NT2/D1 (cell line): Measurements from ENCODE around the gene INF2.
A peak's percentile ranks its signal among the peaks of the same experiment; 100 is the strongest.
"Not testable (repeated sequence)": the region's sequence is repeated elsewhere in the genome, so short reads cannot be mapped to it uniquely, and the experiment has no call there.

Experiments
- DNase-seq: peaks from one replicate; pipeline ENCODE4 v3.0.0-alpha.2; 2011; ENCODE audit warnings: low read depth, low spot score
- H3K27me3 ChIP-seq: 2 replicates; pipeline ENCODE4 v1.6.0; 2011; ENCODE audit warnings: mild to moderate bottlenecking; ENCODE audit not compliant: insufficient read length, insufficient read depth
- H3K36me3 ChIP-seq: 2 replicates; pipeline ENCODE4 v1.6.1; 2011; ENCODE audit warnings: mild to moderate bottlenecking, low read length, mixed read lengths; ENCODE audit not compliant: insufficient read depth, insufficient read length
- H3K4me1 ChIP-seq: 2 replicates; pipeline ENCODE4 v1.5.1; 2011; ENCODE audit not compliant: insufficient read depth, insufficient read length
- H3K4me3 ChIP-seq: 2 replicates; pipeline ENCODE4 v1.5.1; 2011; ENCODE audit warnings: low read depth; ENCODE audit not compliant: insufficient read length
- H3K9ac ChIP-seq: 2 replicates; pipeline ENCODE4 v1.6.0; 2011; ENCODE audit warnings: low read depth; ENCODE audit not compliant: insufficient read length
- H3K9me3 ChIP-seq: 2 replicates; pipeline ENCODE4 v1.5.1; 2011; ENCODE audit warnings: mild to moderate bottlenecking, low read length; ENCODE audit not compliant: insufficient read depth
- SUZ12 ChIP-seq: IDR thresholded peaks from 2 replicates; pipeline ENCODE4 v1.6.1; 2011; ENCODE audit not compliant: insufficient read length, insufficient read depth; ENCODE audit errors: extremely low read depth
- YY1 ChIP-seq: IDR thresholded peaks from 2 replicates; pipeline ENCODE4 v1.6.1; 2011; ENCODE audit not compliant: insufficient read length, insufficient read depth
- ZNF274 ChIP-seq: IDR thresholded peaks from 2 replicates; pipeline ENCODE4 v1.6.1; 2011; ENCODE audit warnings: mild to moderate bottlenecking, low read depth, low read length

INF2 gene

DNA sequence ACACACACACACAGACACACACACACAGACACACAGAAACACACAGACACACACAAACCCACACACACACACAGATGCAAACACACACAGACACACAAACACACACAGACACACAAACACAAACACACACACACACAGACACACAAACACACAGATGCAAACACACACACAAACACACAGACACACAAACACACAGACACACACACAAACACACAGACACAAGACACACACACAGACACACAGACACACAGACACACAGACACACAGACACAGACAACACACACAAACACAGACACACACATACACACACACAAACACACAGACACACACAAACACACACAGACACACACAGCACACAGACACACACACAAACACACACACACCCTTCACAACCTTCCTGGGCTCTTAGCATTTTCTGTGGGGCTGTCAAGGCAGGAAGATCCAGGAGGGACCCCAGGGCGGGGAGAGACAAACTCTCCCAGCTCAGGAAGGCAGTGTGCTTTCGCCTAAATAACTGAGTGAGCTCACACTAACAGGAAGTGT is 24.2 kb upstream of the INF2 start:
- no peak for TF ChIP-seq SUZ12
- TF ChIP-seq ZNF274, result no peak
- TF ChIP-seq YY1, result no peak
- Histone ChIP-seq H3K4me1 (peaks cover 9% of the 10 kb centered on the region), H3K27me3 (no peaks in the 10 kb centered on the region), H3K9ac (peak overlapping the region; percentile 53), H3K4me3 (no peak overlapping the region), H3K9me3 (peaks cover 7% of the 10 kb centered on the region; the same call in 1 of the 2 replicates), H3K36me3 (no peaks in the 10 kb centered on the region)
- DNase-seq, result no peak

DNA sequence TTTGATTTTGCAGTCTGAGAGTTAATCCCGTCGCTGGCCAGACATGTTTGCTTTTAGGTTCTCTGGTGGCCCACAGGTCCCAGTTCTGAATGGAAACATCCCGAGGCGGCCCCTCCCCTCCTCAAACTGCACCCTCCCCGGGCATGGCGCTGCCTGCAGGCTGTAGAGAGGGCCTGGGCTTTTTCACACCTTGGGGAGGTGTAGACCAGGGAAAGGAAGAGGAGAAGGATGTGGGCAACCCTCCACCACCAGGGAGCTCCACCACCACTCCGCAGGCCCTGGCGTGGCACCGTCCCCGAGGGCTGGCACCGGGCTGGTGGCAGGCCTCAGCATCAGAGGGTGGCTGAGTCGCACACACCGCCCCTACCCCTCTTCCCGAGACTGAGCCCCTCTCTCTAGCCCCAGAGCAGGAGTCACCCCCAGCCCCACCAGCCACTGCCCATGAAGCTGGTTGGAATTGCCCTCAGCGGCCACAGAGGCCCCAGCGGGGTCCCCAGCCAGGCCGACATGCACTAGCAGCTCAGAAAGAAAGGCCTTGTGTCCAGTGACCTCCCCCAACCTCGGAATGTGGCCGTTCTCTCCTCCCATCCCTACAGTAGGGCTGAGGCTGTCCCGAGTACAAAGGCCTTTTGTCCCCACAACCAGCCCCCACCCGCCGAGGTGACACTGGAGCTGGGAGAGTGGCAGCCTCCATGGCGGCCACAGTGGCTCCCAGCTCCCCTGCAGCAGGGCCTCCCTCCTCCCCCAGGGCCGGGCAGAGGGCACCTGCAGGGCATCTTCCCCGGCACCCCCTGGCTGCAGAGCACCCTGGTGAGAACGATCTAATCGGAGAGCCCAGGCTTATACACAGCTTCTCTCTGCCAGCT is 23.5 kb upstream of the INF2 start:
- H3K4me1 ChIP-seq, result peaks cover 9% of the 10 kb centered on the region
- H3K36me3 ChIP-seq, result no peaks in the 10 kb centered on the region
- DNase-seq, result no peak
- H3K9me3 ChIP-seq, result peaks cover 7% of the 10 kb centered on the region; the same call in 1 of the 2 replicates
- no peaks in the 10 kb centered on the region for H3K27me3 ChIP-seq
- no peak overlapping the region for H3K4me3 ChIP-seq
- peak overlapping the region; percentile 56 for H3K9ac ChIP-seq
- TF ChIP-seq SUZ12 (no peak), ZNF274 (no peak), YY1 (no peak)

DNA sequence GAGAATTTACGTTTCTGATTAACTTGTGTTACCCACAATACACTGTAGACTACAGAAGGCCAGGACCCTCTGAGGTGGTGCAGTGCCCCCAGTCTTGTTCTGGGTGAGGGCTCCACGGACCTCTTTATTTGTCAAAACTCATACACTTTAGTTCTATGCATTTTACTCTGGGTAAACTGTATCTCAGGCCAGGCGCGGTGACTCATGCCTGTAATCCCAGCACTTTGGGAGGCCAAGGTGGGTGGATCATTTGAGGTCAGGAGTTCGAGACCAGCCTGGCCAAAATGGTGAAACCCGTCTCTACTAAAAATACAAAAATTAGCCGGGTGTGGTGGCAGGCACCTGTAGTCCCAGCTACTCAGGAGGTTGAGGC is 22.9 kb upstream of the INF2 start:
- not testable (repeated sequence) for H3K9me3 ChIP-seq, H3K4me1 ChIP-seq, H3K36me3 ChIP-seq, H3K27me3 ChIP-seq, H3K4me3 ChIP-seq, DNase-seq
- H3K9ac ChIP-seq, result peak overlapping the region; percentile 56

DNA sequence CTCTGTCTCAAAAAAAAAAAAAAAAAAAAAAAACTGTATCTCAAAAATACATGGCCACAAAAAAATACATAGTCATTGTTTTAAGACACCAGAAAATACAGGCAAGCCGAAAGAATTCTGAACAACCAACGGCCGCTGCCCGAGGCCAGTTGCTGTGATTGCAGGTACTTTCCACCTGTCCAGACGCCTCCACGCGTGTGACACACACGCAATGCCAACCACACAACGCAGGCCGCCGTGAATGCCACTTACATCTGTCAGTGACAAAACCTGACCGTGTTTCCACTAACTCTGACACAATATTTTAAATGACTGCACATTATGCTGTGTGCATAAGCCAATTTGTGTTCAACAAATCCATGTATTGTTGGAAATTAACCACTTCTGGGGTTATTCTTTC is 22.4 kb upstream of the INF2 start:
- no peak overlapping the region for H3K9ac ChIP-seq
- TF ChIP-seq YY1, result no peak
- no peak for TF ChIP-seq ZNF274
- TF ChIP-seq SUZ12, result no peak

DNA sequence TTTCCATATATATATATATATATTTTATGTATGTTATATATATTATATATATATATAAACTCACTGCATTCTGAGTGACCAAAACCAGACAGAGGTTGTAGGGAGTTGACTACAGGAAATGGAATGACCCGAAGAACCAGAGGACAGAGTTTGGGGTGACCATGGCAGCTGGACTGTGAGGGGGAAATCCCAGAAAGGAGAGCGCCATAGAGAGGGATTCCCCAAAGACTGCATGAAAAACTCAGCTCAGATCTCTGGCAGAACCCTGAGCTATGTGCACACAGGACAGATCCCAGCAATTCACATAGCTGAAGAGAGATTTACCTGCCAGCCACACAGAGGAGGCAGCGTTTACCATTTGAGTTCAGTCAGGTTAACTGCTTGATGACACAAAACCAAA is 19.7 kb upstream of the INF2 start:
- H3K9ac ChIP-seq, result no peak overlapping the region
- no peak overlapping the region for H3K4me3 ChIP-seq
- TF ChIP-seq SUZ12 (no peak), YY1 (no peak), ZNF274 (no peak)
- DNase-seq, result no peak
- H3K36me3 ChIP-seq, result no peaks in the 10 kb centered on the region
- peaks cover 11% of the 10 kb centered on the region for H3K4me1 ChIP-seq
- H3K27me3 ChIP-seq, result no peaks in the 10 kb centered on the region
- H3K9me3 ChIP-seq, result no peaks in the 10 kb centered on the region

More for the DNA sequence above, 22.4 kb upstream of the INF2 start:
- H3K4me1 ChIP-seq, result peaks cover 9% of the 10 kb centered on the region
- no peaks in the 10 kb centered on the region for H3K36me3 ChIP-seq
- no peak for DNase-seq
- no peak overlapping the region for H3K4me3 ChIP-seq
- no peaks in the 10 kb centered on the region for H3K27me3 ChIP-seq
- H3K9me3 ChIP-seq, result no peaks in the 10 kb centered on the region; the same call in 1 of the 2 replicates

DNA sequence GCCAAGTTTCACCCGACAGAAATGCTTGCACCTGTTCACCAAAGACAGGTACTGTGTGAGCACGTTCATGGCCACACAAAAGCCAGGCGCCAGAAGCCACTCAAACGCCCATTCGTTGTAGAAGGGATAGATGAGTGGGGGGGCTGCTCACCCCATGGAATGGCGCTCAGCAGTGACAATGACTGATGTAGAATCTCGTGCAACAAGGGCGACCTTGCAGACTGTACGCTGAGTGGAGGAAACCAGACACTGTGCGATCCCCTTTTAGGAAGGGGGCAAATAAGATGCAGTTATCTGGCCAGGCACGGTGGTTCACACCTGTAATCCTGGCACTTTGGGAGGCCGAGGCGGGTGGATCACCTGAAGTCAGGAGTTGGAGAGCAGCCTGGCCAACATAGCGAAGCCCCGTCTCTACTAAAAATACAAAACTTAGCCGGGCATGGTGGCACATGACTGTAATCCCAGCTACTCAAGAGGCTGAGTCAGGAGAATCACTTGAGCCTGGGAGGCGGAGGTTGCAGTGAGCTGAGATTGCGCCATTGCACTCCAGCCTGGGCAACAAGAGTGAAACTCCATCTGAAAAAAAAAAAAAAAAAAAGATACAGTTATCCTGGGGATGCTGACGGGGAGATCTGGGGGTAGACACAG is 18.0 kb upstream of the INF2 start:
- H3K4me1 ChIP-seq, result peaks cover 10% of the 10 kb centered on the region
- H3K9ac ChIP-seq, H3K4me3 ChIP-seq, H3K9me3 ChIP-seq, DNase-seq, H3K36me3 ChIP-seq, H3K27me3 ChIP-seq: not testable (repeated sequence)

DNA sequence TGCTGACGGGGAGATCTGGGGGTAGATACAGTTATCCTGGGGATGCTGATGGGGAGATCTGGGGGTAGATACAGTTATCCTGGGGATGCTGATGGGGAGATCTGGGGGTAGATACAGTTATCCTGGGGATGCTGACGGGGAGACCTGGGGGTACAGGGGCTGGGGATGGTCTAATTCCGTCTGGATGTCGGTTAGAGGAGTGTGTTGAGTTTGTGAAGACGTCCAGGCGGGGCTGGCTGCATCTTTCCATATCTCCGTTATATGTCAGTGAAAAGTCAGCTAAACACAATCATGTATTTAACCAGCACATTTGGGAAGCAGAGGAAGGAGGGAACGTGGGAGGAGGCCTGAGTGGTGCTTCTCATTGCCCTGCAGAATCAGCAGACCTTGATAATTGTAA is 17.3 kb upstream of the INF2 start:
- H3K27me3 ChIP-seq, H3K9ac ChIP-seq, H3K4me3 ChIP-seq, H3K9me3 ChIP-seq, DNase-seq, H3K36me3 ChIP-seq: not testable (repeated sequence)
- H3K4me1 ChIP-seq, result peaks cover 10% of the 10 kb centered on the region
